ENCODE results near the gene HDLBP. TPM values are rescaled to one million over a fixed set of nuclear protein-coding genes. Genes with fewer than 3 reads are reported as not detected.

Gene HDLBP
- total RNA-seq, 1 donor from 2014 or later, result 805 TPM

DNA sequence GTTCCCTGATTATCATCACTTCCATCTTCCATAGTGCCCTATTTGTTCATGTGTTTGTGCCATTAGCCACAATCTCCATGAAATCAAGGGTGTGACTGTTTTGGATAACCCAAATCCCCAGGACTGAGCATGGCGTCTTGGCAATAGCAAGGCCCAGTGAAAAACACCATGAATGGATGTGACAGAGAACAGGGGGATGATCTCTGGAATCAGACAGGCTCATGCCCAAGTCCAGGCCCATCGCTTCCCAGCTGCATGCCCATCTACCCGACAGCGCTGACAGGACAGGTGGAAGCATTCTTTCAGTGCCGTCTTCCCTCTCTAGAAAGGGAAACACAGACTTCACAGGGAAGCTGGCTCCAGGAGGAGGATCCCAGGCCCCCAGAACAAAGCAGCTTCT is 50.0 kb downstream of the HDLBP start:
- TF ChIP-seq, protein P1, sequence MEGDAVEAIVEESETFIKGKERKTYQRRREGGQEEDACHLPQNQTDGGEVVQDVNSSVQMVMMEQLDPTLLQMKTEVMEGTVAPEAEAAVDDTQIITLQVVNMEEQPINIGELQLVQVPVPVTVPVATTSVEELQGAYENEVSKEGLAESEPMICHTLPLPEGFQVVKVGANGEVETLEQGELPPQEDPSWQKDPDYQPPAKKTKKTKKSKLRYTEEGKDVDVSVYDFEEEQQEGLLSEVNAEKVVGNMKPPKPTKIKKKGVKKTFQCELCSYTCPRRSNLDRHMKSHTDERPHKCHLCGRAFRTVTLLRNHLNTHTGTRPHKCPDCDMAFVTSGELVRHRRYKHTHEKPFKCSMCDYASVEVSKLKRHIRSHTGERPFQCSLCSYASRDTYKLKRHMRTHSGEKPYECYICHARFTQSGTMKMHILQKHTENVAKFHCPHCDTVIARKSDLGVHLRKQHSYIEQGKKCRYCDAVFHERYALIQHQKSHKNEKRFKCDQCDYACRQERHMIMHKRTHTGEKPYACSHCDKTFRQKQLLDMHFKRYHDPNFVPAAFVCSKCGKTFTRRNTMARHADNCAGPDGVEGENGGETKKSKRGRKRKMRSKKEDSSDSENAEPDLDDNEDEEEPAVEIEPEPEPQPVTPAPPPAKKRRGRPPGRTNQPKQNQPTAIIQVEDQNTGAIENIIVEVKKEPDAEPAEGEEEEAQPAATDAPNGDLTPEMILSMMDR (IDR thresholded peaks at IDR 0.05; ENCODE audit: insufficient read depth, low read length, severe bottlenecking), result no peak
- Histone ChIP-seq H3K4me3 (ENCODE audit: low read depth, low read length) (no peak overlapping the region), H3K36me3 (ENCODE audit: control insufficient read depth, insufficient read depth, low read length) (peaks cover 41% of the 10 kb centered on the region), H3K27me3 (ENCODE audit: control insufficient read depth, insufficient read depth, low read length) (no peaks in the 10 kb centered on the region)
- no peak for DNase-seq (ENCODE audit: low read depth)
- FAIRE-seq, result no peak

DNA sequence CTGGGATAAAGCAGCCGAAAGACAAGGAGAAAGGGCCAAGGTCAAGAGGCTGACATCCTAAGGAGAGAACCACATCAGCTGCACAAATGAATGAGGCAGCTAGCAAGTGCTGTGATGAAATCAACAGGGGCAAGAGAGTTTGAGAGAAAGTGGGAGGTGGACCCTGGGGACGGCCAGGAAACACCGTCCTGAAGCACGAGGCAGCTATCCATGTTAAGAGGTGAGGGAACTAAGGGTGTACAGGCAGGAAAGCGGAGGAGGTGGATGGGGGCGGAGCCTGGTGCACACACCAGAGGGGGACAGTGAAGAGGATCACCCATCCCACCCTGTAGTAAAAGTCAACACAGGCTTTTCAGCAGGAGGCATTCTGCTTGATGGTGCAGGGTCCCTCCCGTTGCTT is 52.4 kb downstream of the HDLBP start:
- Histone ChIP-seq H3K36me3 (ENCODE audit: control insufficient read depth, insufficient read depth, low read length) (peaks cover 36% of the 10 kb centered on the region), H3K4me3 (ENCODE audit: low read depth, low read length) (no peak overlapping the region), H3K27me3 (ENCODE audit: control insufficient read depth, insufficient read depth, low read length) (no peaks in the 10 kb centered on the region)
- no peak for FAIRE-seq
- no peak for DNase-seq (ENCODE audit: low read depth)
- TF ChIP-seq, protein P1 (IDR thresholded peaks at IDR 0.05; ENCODE audit: insufficient read depth, low read length, severe bottlenecking), result no peak

DNA sequence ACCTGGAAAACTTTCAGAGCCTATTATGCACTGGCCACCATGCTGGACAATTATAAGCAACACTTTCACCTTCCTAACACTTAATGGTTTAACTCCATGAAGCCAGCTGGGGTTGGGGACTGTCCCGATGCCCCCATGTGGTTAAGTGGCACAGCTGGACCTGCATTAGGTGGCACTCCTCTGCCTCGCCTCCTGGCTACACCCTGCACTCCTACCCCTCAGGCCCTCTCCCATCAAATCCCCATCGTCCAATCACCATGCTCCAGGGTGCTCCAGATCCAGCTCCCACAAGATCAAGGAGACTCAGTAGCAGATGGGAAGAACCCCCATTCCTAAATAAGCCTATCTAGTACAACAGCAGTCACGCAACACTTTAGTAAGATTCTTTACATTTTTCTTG is 53.8 kb downstream of the HDLBP start:
- Histone ChIP-seq H3K36me3 (ENCODE audit: control insufficient read depth, insufficient read depth, low read length) (peaks cover 33% of the 10 kb centered on the region), H3K4me3 (ENCODE audit: low read depth, low read length) (no peak overlapping the region), H3K27me3 (ENCODE audit: control insufficient read depth, insufficient read depth, low read length) (no peaks in the 10 kb centered on the region)
- DNase-seq (ENCODE audit: low read depth), result no peak
- peak; percentile 43 for FAIRE-seq
- TF ChIP-seq, protein P1 (IDR thresholded peaks at IDR 0.05; ENCODE audit: insufficient read depth, low read length, severe bottlenecking), result no peak

DNA sequence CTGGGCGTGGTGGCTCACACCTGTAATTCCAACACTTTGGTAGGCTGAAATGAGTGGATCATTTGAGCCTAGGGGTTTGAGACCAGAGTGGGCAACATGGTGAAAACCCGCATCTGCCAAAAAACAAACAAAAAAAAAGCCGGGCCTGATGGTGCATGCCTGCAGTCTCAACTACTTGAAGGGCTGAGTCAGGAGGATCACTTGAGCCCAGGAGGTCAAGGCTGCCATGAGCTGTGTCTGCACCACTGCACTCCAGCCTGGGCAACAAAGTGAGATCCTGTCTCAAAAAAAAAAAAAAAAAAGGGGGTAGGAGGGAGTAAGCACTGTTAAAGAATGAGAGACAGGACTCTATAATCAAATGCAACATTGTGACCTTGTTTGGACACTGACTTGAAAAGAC is 54.6 kb downstream of the HDLBP start:
- Histone ChIP-seq H3K27me3 (ENCODE audit: control insufficient read depth, insufficient read depth, low read length) (no peaks in the 10 kb centered on the region), H3K36me3 (ENCODE audit: control insufficient read depth, insufficient read depth, low read length) (peaks cover 36% of the 10 kb centered on the region), H3K4me3 (ENCODE audit: low read depth, low read length) (no peak overlapping the region)
- FAIRE-seq (no peak), DNase-seq (ENCODE audit: low read depth) (no peak)
- TF ChIP-seq, protein P1 (IDR thresholded peaks at IDR 0.05; ENCODE audit: insufficient read depth, low read length, severe bottlenecking), result no peak

DNA sequence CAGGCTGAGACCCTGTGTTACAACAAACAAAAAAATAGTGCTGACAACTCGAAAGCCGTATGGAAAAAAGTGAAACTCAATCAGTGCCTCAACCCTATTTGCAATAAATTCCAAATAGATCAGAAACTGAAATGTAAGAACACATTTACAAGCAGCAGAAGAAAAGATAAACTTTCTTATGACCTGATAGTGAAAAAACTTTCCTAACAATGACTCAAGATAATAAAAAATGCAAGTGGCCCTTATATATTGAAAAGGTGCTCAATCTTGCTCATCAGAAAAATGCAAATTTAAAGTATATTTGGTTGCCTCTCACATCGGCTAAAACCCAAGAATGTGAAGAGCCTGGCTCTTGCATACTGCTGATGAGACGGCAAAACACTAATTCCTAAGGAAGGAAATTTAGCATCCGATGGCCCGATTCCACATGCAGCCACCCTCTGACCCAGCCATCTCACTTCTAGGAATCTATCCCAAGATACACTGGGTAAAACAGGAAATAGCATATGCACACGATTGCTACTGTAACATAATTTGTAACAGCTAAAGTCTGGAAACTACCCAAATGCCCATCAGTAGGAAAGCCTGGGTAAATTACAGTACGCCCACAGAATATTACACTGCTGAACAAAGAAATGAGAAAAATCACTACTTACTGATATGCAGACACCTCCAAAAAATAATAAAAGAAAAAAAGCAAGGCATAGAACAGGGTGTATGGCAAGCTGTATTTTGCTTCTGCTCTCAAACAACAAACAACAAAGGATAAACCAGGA is 56.8 kb downstream of the HDLBP start:
- no peak for DNase-seq (ENCODE audit: low read depth)
- TF ChIP-seq, protein P1 (IDR thresholded peaks at IDR 0.05; ENCODE audit: insufficient read depth, low read length, severe bottlenecking), result no peak
- peaks cover 45% of the 10 kb centered on the region for H3K36me3 ChIP-seq (ENCODE audit: control insufficient read depth, insufficient read depth, low read length)
- no peak for FAIRE-seq
- no peaks in the 10 kb centered on the region for H3K27me3 ChIP-seq (ENCODE audit: control insufficient read depth, insufficient read depth, low read length)
- H3K4me3 ChIP-seq (ENCODE audit: low read depth, low read length), result no peak overlapping the region

Data from bronchial epithelial cell (primary cell).